NT2/D1 (cell line): Measurements from ENCODE around the gene UMODL1.

Source experiments
- DNase-seq: peaks from one replicate; pipeline ENCODE4 v3.0.0-alpha.2; 2011; ENCODE audit warnings: low read depth, low spot score
- H3K27me3 ChIP-seq: 2 replicates; pipeline ENCODE4 v1.6.0; 2011; ENCODE audit warnings: mild to moderate bottlenecking; ENCODE audit not compliant: insufficient read length, insufficient read depth
- H3K36me3 ChIP-seq: 2 replicates; pipeline ENCODE4 v1.6.1; 2011; ENCODE audit warnings: mild to moderate bottlenecking, low read length, mixed read lengths; ENCODE audit not compliant: insufficient read depth, insufficient read length
- H3K4me1 ChIP-seq: 2 replicates; pipeline ENCODE4 v1.5.1; 2011; ENCODE audit not compliant: insufficient read depth, insufficient read length
- H3K4me3 ChIP-seq: 2 replicates; pipeline ENCODE4 v1.5.1; 2011; ENCODE audit warnings: low read depth; ENCODE audit not compliant: insufficient read length
- H3K9ac ChIP-seq: 2 replicates; pipeline ENCODE4 v1.6.0; 2011; ENCODE audit warnings: low read depth; ENCODE audit not compliant: insufficient read length
- H3K9me3 ChIP-seq: 2 replicates; pipeline ENCODE4 v1.5.1; 2011; ENCODE audit warnings: mild to moderate bottlenecking, low read length; ENCODE audit not compliant: insufficient read depth
- SUZ12 ChIP-seq: IDR thresholded peaks from 2 replicates; pipeline ENCODE4 v1.6.1; 2011; ENCODE audit not compliant: insufficient read length, insufficient read depth; ENCODE audit errors: extremely low read depth
- YY1 ChIP-seq: IDR thresholded peaks from 2 replicates; pipeline ENCODE4 v1.6.1; 2011; ENCODE audit not compliant: insufficient read length, insufficient read depth
- ZNF274 ChIP-seq: IDR thresholded peaks from 2 replicates; pipeline ENCODE4 v1.6.1; 2011; ENCODE audit warnings: mild to moderate bottlenecking, low read depth, low read length

UMODL1 gene

GRCh38 chr21:42148584-42148983 is 77.5 kb downstream of the UMODL1 start:
- peaks cover 8% of the 10 kb centered on the region for H3K27me3 ChIP-seq
- no peaks in the 10 kb centered on the region for H3K4me1 ChIP-seq
- no peak overlapping the region for H3K4me3 ChIP-seq
- no peak for DNase-seq
- no peak overlapping the region for H3K9ac ChIP-seq
- H3K36me3 ChIP-seq = no peaks in the 10 kb centered on the region
- TF ChIP-seq YY1 = no peak
- no peak for TF ChIP-seq SUZ12
- TF ChIP-seq ZNF274 = no peak
- no peaks in the 10 kb centered on the region for H3K9me3 ChIP-seq

GRCh38 chr21:42149656-42150473 is 78.7 kb downstream of the UMODL1 start:
- Histone ChIP-seq H3K36me3 (no peaks in the 10 kb centered on the region), H3K4me3 (no peak overlapping the region), H3K9me3 (no peaks in the 10 kb centered on the region), H3K9ac (no peak overlapping the region), H3K27me3 (peaks cover 8% of the 10 kb centered on the region), H3K4me1 (no peaks in the 10 kb centered on the region)
- TF ChIP-seq SUZ12 (no peak), ZNF274 (no peak), YY1 (no peak)
- no peak for DNase-seq

GRCh38 chr21:42150474-42151085 is 79.5 kb downstream of the UMODL1 start:
- TF ChIP-seq YY1 = no peak
- no peak for TF ChIP-seq SUZ12
- no peak for TF ChIP-seq ZNF274
- H3K9ac ChIP-seq = no peak overlapping the region
- H3K9me3 ChIP-seq = no peaks in the 10 kb centered on the region
- DNase-seq = no peak
- no peak overlapping the region for H3K4me3 ChIP-seq
- no peaks in the 10 kb centered on the region for H3K36me3 ChIP-seq
- H3K27me3 ChIP-seq = peaks cover 8% of the 10 kb centered on the region
- H3K4me1 ChIP-seq = peaks cover 4% of the 10 kb centered on the region

GRCh38 chr21:42151148-42151947 is 80.2 kb downstream of the UMODL1 start:
- peaks cover 7% of the 10 kb centered on the region for H3K4me1 ChIP-seq
- no peaks in the 10 kb centered on the region for H3K36me3 ChIP-seq
- H3K9me3 ChIP-seq = no peaks in the 10 kb centered on the region
- TF ChIP-seq SUZ12 (no peak), ZNF274 (no peak), YY1 (no peak)
- H3K9ac ChIP-seq = no peak overlapping the region
- H3K4me3 ChIP-seq = no peak overlapping the region
- no peak for DNase-seq
- H3K27me3 ChIP-seq = peaks cover 8% of the 10 kb centered on the region

GRCh38 chr21:42151948-42152220 is 80.8 kb downstream of the UMODL1 start:
- Histone ChIP-seq H3K4me3 (no peak overlapping the region), H3K9me3 (no peaks in the 10 kb centered on the region), H3K36me3 (no peaks in the 10 kb centered on the region), H3K27me3 (peaks cover 8% of the 10 kb centered on the region), H3K4me1 (peaks cover 9% of the 10 kb centered on the region), H3K9ac (no peak overlapping the region)
- DNase-seq = no peak
- no peak for TF ChIP-seq SUZ12
- TF ChIP-seq ZNF274 = no peak
- no peak for TF ChIP-seq YY1

- H3K4me3 ChIP-seq = no peak overlapping the region
- H3K36me3 ChIP-seq = no peaks in the 10 kb centered on the region
- DNase-seq = no peak
- H3K27me3 ChIP-seq = peaks cover 8% of the 10 kb centered on the region
- no peaks in the 10 kb centered on the region for H3K9me3 ChIP-seq
- no peak overlapping the region for H3K9ac ChIP-seq
- H3K4me1 ChIP-seq = peaks cover 21% of the 10 kb centered on the region
- TF ChIP-seq YY1 (no peak), SUZ12 (no peak), ZNF274 (no peak)
These were observed 82.0 kb downstream of the UMODL1 start for GRCh38 chr21:42153046-42153686.

GRCh38 chr21:42153746-42154145 is 82.6 kb downstream of the UMODL1 start:
- no peaks in the 10 kb centered on the region for H3K9me3 ChIP-seq
- H3K4me1 ChIP-seq = peaks cover 21% of the 10 kb centered on the region
- TF ChIP-seq SUZ12 (no peak), YY1 (no peak), ZNF274 (no peak)
- H3K36me3 ChIP-seq = no peaks in the 10 kb centered on the region
- H3K4me3 ChIP-seq = no peak overlapping the region
- H3K27me3 ChIP-seq = peaks cover 8% of the 10 kb centered on the region
- DNase-seq = no peak
- H3K9ac ChIP-seq = no peak overlapping the region
